Measurements from ENCODE around the gene MRRF.

The MRRF gene

DNA sequence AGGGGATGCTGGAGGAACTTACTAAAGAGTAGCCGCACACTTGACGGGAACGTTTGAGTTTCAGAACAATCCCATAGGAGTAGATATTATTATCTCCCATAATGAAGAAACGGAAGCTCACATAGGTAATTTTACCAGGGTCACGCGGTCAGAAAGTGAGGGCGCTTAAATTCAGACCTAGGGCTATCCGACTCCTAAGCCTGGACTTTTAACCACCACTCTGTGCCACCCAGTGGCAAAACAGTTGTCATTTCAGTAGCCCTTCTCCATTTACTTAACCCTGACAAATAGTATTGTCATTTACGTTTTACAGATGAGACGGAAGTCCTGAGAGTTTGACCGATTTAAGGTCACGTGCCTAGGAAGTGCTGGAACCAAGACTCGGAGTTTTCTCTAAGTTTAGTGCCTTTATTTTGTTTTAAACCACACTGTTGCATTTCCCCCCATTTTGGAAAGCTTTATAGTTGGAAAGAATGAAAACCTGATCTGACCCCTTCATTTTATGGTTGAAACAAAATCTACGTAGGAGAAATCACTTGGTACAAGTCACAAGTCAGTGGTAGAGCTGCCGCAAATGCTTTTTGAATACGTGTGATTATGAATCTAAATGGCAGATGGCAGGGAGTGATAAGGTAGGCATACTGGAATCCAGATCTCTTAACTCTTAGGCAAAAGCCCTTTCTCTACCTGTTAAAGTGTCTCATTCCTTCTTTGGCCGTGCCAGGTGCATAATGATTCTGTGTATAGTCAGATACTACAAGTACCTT, 650 bp downstream of the MRRF start:
- peak overlapping the region; percentile 96 for H3K27ac ChIP-seq (replicated peaks)
- peak overlapping the region; percentile 67 for H3K4me3 ChIP-seq (replicated peaks; ENCODE audit: insufficient read depth, low read length)
- TF ChIP-seq SPI1 (IDR thresholded peaks at IDR 0.05; ENCODE audit: borderline replicate concordance, low read depth) = peak; percentile 32; the same call in 1 of the 2 replicates
- TF ChIP-seq, protein P1, sequence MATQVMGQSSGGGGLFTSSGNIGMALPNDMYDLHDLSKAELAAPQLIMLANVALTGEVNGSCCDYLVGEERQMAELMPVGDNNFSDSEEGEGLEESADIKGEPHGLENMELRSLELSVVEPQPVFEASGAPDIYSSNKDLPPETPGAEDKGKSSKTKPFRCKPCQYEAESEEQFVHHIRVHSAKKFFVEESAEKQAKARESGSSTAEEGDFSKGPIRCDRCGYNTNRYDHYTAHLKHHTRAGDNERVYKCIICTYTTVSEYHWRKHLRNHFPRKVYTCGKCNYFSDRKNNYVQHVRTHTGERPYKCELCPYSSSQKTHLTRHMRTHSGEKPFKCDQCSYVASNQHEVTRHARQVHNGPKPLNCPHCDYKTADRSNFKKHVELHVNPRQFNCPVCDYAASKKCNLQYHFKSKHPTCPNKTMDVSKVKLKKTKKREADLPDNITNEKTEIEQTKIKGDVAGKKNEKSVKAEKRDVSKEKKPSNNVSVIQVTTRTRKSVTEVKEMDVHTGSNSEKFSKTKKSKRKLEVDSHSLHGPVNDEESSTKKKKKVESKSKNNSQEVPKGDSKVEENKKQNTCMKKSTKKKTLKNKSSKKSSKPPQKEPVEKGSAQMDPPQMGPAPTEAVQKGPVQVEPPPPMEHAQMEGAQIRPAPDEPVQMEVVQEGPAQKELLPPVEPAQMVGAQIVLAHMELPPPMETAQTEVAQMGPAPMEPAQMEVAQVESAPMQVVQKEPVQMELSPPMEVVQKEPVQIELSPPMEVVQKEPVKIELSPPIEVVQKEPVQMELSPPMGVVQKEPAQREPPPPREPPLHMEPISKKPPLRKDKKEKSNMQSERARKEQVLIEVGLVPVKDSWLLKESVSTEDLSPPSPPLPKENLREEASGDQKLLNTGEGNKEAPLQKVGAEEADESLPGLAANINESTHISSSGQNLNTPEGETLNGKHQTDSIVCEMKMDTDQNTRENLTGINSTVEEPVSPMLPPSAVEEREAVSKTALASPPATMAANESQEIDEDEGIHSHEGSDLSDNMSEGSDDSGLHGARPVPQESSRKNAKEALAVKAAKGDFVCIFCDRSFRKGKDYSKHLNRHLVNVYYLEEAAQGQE (IDR thresholded peaks at IDR 0.05; ENCODE audit: insufficient replicate concordance, low read depth) = no peak
- DNase-seq (ENCODE audit: low read depth in 1 of 2, low spot score in 1 of 2) = peak; percentile 50 to 51
- H3K27me3 ChIP-seq (ENCODE audit: insufficient read depth, poor library complexity, severe bottlenecking) = no peaks in the 10 kb centered on the region

DNA sequence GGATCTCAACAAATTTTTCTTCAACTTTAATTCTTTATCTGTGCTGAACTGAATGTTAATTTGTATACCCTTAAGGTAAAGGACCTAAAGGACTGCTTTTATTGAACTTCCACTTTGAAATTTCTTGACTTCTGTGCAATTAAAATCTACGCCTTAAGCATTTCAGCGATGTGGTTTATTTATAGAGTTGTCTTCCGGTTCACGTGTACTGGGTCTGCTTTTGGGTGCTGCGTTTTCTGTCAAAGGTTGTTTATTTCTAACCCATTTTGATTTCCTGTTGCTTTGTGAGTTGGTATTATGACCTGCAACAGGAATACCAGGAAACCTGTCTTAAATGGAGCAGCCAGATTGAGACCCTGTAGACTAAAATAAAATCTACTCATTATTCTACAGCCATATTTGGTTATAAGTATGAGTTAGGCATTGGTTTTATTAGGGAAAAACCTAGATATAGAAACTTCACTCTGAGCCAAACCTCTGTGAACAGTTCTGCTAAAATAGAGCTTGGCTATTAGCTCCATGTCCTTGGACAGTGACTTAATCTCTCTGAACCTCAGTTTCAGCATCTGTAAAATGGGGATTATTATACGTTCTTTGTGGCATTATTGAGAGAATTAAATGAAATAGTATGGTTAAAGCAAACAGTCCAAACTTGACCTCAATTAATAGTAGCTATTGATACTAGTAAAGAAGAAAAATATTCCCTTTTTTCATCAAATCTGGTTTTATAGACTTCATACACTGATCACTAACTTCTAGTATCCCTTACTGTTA, 3.5 kb downstream of the MRRF start:
- DNase-seq (ENCODE audit: low read depth in 1 of 2, low spot score in 1 of 2) = no peak
- Histone ChIP-seq H3K27me3 (ENCODE audit: insufficient read depth, poor library complexity, severe bottlenecking) (no peaks in the 10 kb centered on the region), H3K27ac (replicated peaks) (no peak overlapping the region), H3K4me3 (replicated peaks; ENCODE audit: insufficient read depth, low read length) (no peak overlapping the region)
- TF ChIP-seq GABPA (IDR thresholded peaks at IDR 0.05; ENCODE audit: low read depth) = no peak
- TF ChIP-seq POLR2AphosphoS5 (IDR thresholded peaks at IDR 0.05; ENCODE audit: low read depth) = no peak
- TF ChIP-seq, protein P1 (IDR thresholded peaks at IDR 0.05; ENCODE audit: insufficient replicate concordance, low read depth) = no peak
- TF ChIP-seq, protein P2, sequence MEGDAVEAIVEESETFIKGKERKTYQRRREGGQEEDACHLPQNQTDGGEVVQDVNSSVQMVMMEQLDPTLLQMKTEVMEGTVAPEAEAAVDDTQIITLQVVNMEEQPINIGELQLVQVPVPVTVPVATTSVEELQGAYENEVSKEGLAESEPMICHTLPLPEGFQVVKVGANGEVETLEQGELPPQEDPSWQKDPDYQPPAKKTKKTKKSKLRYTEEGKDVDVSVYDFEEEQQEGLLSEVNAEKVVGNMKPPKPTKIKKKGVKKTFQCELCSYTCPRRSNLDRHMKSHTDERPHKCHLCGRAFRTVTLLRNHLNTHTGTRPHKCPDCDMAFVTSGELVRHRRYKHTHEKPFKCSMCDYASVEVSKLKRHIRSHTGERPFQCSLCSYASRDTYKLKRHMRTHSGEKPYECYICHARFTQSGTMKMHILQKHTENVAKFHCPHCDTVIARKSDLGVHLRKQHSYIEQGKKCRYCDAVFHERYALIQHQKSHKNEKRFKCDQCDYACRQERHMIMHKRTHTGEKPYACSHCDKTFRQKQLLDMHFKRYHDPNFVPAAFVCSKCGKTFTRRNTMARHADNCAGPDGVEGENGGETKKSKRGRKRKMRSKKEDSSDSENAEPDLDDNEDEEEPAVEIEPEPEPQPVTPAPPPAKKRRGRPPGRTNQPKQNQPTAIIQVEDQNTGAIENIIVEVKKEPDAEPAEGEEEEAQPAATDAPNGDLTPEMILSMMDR (IDR thresholded peaks at IDR 0.05; ENCODE audit: insufficient read depth, low read length) = no peak
- TF ChIP-seq SPI1 (IDR thresholded peaks at IDR 0.05; ENCODE audit: borderline replicate concordance, low read depth) = no peak

DNA sequence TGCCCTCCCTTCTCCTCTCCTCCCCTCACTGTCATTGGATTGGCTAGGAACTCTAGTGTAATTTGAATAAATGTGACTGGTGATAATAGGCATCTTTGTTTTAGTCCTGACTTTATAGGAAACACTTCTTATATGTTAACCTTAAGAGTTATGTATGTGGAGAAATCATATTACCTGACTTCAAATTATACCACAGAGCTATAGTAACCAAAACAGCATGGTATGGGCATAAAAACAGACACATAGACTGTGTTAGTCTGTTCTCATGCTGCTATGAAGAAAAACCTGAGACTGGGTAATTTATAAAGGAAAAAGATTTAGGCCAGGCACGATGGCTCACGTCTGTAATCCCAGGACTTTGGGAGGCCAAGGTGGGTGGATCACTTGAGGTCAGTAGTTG, 9.4 kb downstream of the MRRF start:
- Histone ChIP-seq H3K27ac (replicated peaks) (no peak overlapping the region), H3K4me3 (replicated peaks; ENCODE audit: insufficient read depth, low read length) (no peak overlapping the region), H3K27me3 (ENCODE audit: insufficient read depth, poor library complexity, severe bottlenecking) (no peaks in the 10 kb centered on the region)
- no peak for DNase-seq (ENCODE audit: low read depth in 1 of 2, low spot score in 1 of 2)
- TF ChIP-seq, protein P2 (IDR thresholded peaks at IDR 0.05; ENCODE audit: insufficient read depth, low read length) = no peak
- TF ChIP-seq POLR2AphosphoS5 (IDR thresholded peaks at IDR 0.05; ENCODE audit: low read depth) (no peak), GABPA (IDR thresholded peaks at IDR 0.05; ENCODE audit: low read depth) (no peak), SPI1 (IDR thresholded peaks at IDR 0.05; ENCODE audit: borderline replicate concordance, low read depth) (no peak)
- TF ChIP-seq, protein P1 (IDR thresholded peaks at IDR 0.05; ENCODE audit: insufficient replicate concordance, low read depth) = no peak
